Measurements from ENCODE around the gene CALML6.

DNA sequence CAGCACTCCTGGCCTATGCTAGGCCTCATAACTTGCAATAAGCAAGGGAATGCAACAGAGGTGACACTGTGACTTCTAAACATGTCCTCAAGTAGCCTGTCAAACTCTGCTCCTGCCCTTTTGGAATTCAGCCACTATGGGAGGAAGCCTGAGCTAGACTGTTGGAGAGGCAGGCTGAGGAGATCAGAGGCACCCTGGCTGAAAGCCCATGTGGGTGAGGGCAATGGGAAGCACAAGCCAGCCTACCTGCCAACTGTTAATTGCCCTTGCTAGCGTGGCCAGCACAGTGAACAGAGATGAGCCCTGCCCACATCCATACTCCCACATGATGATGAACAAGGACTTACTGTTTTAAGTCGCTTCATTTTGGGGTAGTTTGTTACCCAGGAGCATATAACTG lies 41.9 kb upstream of the CALML6 start:
- TF ChIP-seq, protein P1, sequence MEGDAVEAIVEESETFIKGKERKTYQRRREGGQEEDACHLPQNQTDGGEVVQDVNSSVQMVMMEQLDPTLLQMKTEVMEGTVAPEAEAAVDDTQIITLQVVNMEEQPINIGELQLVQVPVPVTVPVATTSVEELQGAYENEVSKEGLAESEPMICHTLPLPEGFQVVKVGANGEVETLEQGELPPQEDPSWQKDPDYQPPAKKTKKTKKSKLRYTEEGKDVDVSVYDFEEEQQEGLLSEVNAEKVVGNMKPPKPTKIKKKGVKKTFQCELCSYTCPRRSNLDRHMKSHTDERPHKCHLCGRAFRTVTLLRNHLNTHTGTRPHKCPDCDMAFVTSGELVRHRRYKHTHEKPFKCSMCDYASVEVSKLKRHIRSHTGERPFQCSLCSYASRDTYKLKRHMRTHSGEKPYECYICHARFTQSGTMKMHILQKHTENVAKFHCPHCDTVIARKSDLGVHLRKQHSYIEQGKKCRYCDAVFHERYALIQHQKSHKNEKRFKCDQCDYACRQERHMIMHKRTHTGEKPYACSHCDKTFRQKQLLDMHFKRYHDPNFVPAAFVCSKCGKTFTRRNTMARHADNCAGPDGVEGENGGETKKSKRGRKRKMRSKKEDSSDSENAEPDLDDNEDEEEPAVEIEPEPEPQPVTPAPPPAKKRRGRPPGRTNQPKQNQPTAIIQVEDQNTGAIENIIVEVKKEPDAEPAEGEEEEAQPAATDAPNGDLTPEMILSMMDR (IDR thresholded peaks at IDR 0.05 in 4 of 5, conservative IDR thresholded peaks at IDR 0.05 in 1 of 5): no peak
- TF ChIP-seq POLR2A (IDR thresholded peaks at IDR 0.05): no peak

Measured in gastrocnemius medialis (tissue), 4 donors.